GM23338 (cell line): ENCODE measurements around the gene BLACAT1. TPM values are rescaled to one million over a fixed set of nuclear protein-coding genes. Genes with fewer than 3 reads are reported as not detected.
"Not testable (repeated sequence)": the region's sequence is repeated elsewhere in the genome, so short reads cannot be mapped to it uniquely, and the experiment has no call there.

ENCODE experiments used
- ATAC-seq: fragments of 200-7000 bp; cut with Tn5 transposase; 3 replicates; pipeline ENCODE4 v1.9.1; 2020
- DNase-seq: peaks from one replicate; pipeline ENCODE4 v3.0.0-alpha.2; 2015; ENCODE audit warnings: low spot score
- H2AFZ ChIP-seq: fragments of 200-600 bp; sonication (generic); 2 replicates; pipeline ENCODE4 v1.8.0; 2016; ENCODE audit warnings: antibody characterized with exemption, mild to moderate bottlenecking, moderate library complexity
- H3F3A ChIP-seq: fragments of 200-600 bp; sonication (generic); replicated peaks from 2 replicates; pipeline ENCODE4 v1.8.0; 2017; ENCODE audit warnings: antibody characterized with exemption, mixed run types, low read depth
- H3K27ac ChIP-seq: fragments of 200-600 bp; sonication (generic); 2 replicates; pipeline ENCODE4 v1.6.1; 2016; ENCODE audit warnings: low read depth
- H3K27me3 ChIP-seq: fragments of 200-600 bp; sonication (generic); 2 replicates; pipeline ENCODE4 v1.8.0; 2016; ENCODE audit warnings: mild to moderate bottlenecking, mixed run types, moderate library complexity; ENCODE audit not compliant: insufficient read depth
- H3K36me3 ChIP-seq: fragments of 200-600 bp; sonication (generic); 2 replicates; pipeline ENCODE4 v1.8.0; 2016; ENCODE audit warnings: mild to moderate bottlenecking; ENCODE audit not compliant: insufficient read depth
- H3K4me1 ChIP-seq: fragments of 200-600 bp; sonication (generic); 2 replicates; pipeline ENCODE4 v1.8.0; 2016; ENCODE audit warnings: mild to moderate bottlenecking, moderate library complexity; ENCODE audit not compliant: insufficient read depth
- H3K4me2 ChIP-seq: fragments of 200-600 bp; sonication (generic); 2 replicates; pipeline ENCODE4 v1.7.1; 2017; ENCODE audit warnings: mixed run types
- H3K4me3 ChIP-seq: fragments of 200-600 bp; sonication (generic); 2 replicates; pipeline ENCODE4 v1.6.1; 2016; ENCODE audit warnings: mixed run types
- H3K79me2 ChIP-seq: fragments of 200-600 bp; sonication (generic); replicated peaks from 2 replicates; pipeline ENCODE4 v1.8.0; 2017; ENCODE audit warnings: mild to moderate bottlenecking; ENCODE audit not compliant: insufficient read depth
- H3K9me2 ChIP-seq: fragments of 200-600 bp; sonication (generic); 2 replicates; pipeline ENCODE4 v1.8.0; 2017; ENCODE audit not compliant: insufficient read depth
- H4K20me1 ChIP-seq: fragments of 200-600 bp; sonication (generic); replicated peaks from 2 replicates; pipeline ENCODE4 v1.8.0; 2017; ENCODE audit warnings: mild to moderate bottlenecking; ENCODE audit not compliant: insufficient read depth
- H3K27ac Mint-ChIP-seq: 2 replicates; pipeline ENCODE4 v1.8.0; 2020; ENCODE audit warnings: inconsistent platforms, mild to moderate bottlenecking, moderate library complexity, mixed read lengths
- H3K27me3 Mint-ChIP-seq: 3 replicates; pipeline ENCODE4 v1.8.0; 2022; ENCODE audit warnings: low read depth, mild to moderate bottlenecking, moderate library complexity, mixed read lengths, inconsistent platforms; ENCODE audit not compliant: insufficient read depth, poor library complexity
- H3K36me3 Mint-ChIP-seq: 3 replicates; pipeline ENCODE4 v1.8.0; 2021; ENCODE audit warnings: low read depth, mild to moderate bottlenecking, inconsistent platforms, moderate library complexity, mixed read lengths
- H3K4me1 Mint-ChIP-seq: 3 replicates; pipeline ENCODE4 v1.8.0; 2020; ENCODE audit warnings: mild to moderate bottlenecking, inconsistent platforms, mixed read lengths
- H3K4me3 Mint-ChIP-seq: 3 replicates; pipeline ENCODE4 v1.8.0; 2021; ENCODE audit warnings: moderate library complexity, mild to moderate bottlenecking, inconsistent platforms, mixed read lengths
- H3K9me3 Mint-ChIP-seq: 3 replicates; pipeline ENCODE4 v1.8.0; 2020; ENCODE audit warnings: moderate library complexity, mild to moderate bottlenecking, inconsistent platforms, mixed read lengths
- EZH2 ChIP-seq: fragments of 200-600 bp; sonication (generic); IDR thresholded peaks from one replicate; pipeline ENCODE4 v1.8.0; 2017; ENCODE audit warnings: antibody characterized with exemption, mild to moderate bottlenecking, low read depth; ENCODE audit not compliant: unreplicated experiment
- JUNB ChIP-seq: IDR thresholded peaks from one replicate; pipeline ENCODE4 v1.6.1; 2016; ENCODE audit warnings: antibody characterized with exemption; ENCODE audit not compliant: unreplicated experiment
- NANOG ChIP-seq: IDR thresholded peaks from 2 replicates; pipeline ENCODE4 v1.6.1; 2016; ENCODE audit warnings: antibody characterized with exemption, borderline replicate concordance
- STAT1 ChIP-seq: IDR thresholded peaks from one replicate; pipeline ENCODE4 v1.6.1; 2016; ENCODE audit warnings: antibody characterized with exemption; ENCODE audit not compliant: unreplicated experiment
- polyA plus RNA-seq: library from polyadenylated mRNA; unstranded; fragments of >200 nt; fragmentation: Nextera tagmentation; extraction: Ambion mirVana; gene quantifications from 2 replicates; pipeline ENCODE4 v1.2.1, GENCODE V29; 2016
- total RNA-seq: library from RNA; depleted of rRNA; stranded (reverse); fragments of >200 nt; shearing (Covaris generic); gene quantifications from 2 replicates; pipeline ENCODE4 v1.2.3, GENCODE V29; 2014
- TF ChIP-seq, protein P1 (sequence below): IDR thresholded peaks from one replicate; pipeline ENCODE4 v1.6.1; 2018; ENCODE audit warnings: antibody characterized with exemption; ENCODE audit not compliant: unreplicated experiment

BLACAT1 gene
- total and polyA plus RNA-seq, 2 experiments from 2014 or later = 1.6 to 6.2 TPM

GRCh38 chr1:205481218-205481617, 25.4 kb upstream of the BLACAT1 start (continued):
- TF ChIP-seq, protein P1, sequence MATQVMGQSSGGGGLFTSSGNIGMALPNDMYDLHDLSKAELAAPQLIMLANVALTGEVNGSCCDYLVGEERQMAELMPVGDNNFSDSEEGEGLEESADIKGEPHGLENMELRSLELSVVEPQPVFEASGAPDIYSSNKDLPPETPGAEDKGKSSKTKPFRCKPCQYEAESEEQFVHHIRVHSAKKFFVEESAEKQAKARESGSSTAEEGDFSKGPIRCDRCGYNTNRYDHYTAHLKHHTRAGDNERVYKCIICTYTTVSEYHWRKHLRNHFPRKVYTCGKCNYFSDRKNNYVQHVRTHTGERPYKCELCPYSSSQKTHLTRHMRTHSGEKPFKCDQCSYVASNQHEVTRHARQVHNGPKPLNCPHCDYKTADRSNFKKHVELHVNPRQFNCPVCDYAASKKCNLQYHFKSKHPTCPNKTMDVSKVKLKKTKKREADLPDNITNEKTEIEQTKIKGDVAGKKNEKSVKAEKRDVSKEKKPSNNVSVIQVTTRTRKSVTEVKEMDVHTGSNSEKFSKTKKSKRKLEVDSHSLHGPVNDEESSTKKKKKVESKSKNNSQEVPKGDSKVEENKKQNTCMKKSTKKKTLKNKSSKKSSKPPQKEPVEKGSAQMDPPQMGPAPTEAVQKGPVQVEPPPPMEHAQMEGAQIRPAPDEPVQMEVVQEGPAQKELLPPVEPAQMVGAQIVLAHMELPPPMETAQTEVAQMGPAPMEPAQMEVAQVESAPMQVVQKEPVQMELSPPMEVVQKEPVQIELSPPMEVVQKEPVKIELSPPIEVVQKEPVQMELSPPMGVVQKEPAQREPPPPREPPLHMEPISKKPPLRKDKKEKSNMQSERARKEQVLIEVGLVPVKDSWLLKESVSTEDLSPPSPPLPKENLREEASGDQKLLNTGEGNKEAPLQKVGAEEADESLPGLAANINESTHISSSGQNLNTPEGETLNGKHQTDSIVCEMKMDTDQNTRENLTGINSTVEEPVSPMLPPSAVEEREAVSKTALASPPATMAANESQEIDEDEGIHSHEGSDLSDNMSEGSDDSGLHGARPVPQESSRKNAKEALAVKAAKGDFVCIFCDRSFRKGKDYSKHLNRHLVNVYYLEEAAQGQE = no peak
- TF ChIP-seq STAT1 (no peak), NANOG (no peak)

DNA sequence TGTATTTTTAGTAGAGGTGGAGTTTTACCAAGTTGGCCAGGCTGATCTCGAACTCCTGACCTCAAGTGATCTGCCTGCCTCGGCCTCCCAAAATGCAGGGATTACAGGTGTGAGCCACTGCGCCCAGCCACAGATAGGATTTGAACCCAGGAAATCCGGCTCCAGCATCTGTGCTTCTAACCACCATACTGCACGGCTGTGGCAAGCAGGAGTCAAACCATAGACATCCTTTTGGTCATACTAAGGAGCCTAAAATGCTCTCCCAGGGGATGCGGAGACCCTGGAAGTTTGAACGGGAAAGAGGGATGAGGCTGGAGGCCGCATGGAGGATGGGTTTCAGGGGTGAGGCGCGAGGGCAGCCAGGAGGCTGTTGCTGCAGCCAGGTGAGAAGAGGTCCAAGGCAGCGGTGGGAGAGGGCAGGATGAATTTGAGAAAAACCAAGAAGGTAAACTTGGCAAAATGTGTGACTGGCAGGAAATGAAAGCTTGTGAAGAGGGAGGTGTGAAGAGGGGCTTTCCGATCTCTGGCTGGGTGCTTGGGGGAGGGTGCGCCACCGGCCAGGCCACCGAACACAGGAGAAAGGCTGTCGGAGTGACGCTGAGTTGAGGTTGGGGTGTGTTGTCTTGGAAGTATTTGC, 24.6 kb upstream of the BLACAT1 start:
- H3F3A ChIP-seq = 0 out of 2 replicates have a peak, but pooled peaks cover 2% of the 10 kb centered on the region
- no peak for DNase-seq
- Mint-ChIP-seq H3K36me3 (no peaks in the 10 kb centered on the region; the same call in 1 of the 3 replicates), H3K9me3 (peaks cover 8% of the 10 kb centered on the region), H3K27ac (no peak overlapping the region), H3K27me3 (peaks cover 26% of the 10 kb centered on the region), H3K4me1 (peaks cover 54% of the 10 kb centered on the region), H3K4me3 (peak overlapping the region; percentile 27; the same call in 1 of the 3 replicates)
- no peak overlapping the region for H3K4me2 ChIP-seq
- H3K4me1 ChIP-seq = peaks cover 11% of the 10 kb centered on the region; the same call in 1 of the 2 replicates
- H3K27me3 ChIP-seq = no peaks in the 10 kb centered on the region; the same call in 1 of the 2 replicates
- TF ChIP-seq EZH2 (no peak), JUNB (no peak)
- H3K27ac ChIP-seq = no peak overlapping the region
- peak overlapping the region; percentile 81 for H2AFZ ChIP-seq
- H3K4me3 ChIP-seq = no peak overlapping the region
- no peaks in the 10 kb centered on the region for H4K20me1 ChIP-seq
- no peak for ATAC-seq
- H3K9me2 ChIP-seq = no peaks in the 10 kb centered on the region
- no peaks in the 10 kb centered on the region for H3K36me3 ChIP-seq
- H3K79me2 ChIP-seq = no peaks in the 10 kb centered on the region

DNA sequence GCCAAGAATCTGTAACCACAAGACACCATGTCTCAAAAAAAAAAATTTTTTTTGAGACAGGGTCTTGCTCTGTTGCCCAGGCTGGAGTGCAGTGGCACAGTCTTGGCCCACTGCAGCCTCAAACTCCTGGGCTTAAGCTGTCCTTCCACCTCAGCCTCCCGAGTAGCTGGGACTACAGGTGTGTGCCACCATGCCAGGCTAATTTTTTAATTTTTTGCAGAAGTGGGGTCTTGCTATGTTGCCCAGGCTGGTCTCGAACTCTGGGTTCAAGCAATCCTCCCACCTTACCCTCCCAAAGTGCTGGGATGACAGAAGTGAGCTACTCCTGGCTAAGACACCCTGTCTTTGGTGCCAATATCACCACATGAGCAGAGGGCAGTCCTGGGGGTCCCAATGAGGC, 23.1 kb upstream of the BLACAT1 start:
- not testable (repeated sequence) for ATAC-seq, H3K4me3 Mint-ChIP-seq, H3K27ac ChIP-seq, H3K27me3 ChIP-seq, H3K36me3 Mint-ChIP-seq, DNase-seq, H3K4me3 ChIP-seq, H3K27ac Mint-ChIP-seq, H3K9me2 ChIP-seq, H3K79me2 ChIP-seq, H3K36me3 ChIP-seq, H3K4me2 ChIP-seq, H2AFZ ChIP-seq, H3F3A ChIP-seq, H4K20me1 ChIP-seq
- peaks cover 50% of the 10 kb centered on the region for H3K4me1 Mint-ChIP-seq
- H3K4me1 ChIP-seq = peaks cover 11% of the 10 kb centered on the region; the same call in 1 of the 2 replicates
- peaks cover 24% of the 10 kb centered on the region for H3K27me3 Mint-ChIP-seq
- H3K9me3 Mint-ChIP-seq = peaks cover 16% of the 10 kb centered on the region
